Right lobe of liver (tissue), 4 donors: ENCODE data around the gene STAB1.

Experiments used
- CTCF ChIP-seq, 4 donors: fragments of 200-600 bp in 3 of 4; fragments of 450-650 bp in 1 of 4; IDR thresholded peaks; one replicate each; pipeline versions ENCODE4 v1.5.1 to v1.8.0; 2016 to 2022; ENCODE audit warnings: antibody characterized with exemption in 4 of 4, mild to moderate bottlenecking in 2 of 4
- POLR2A ChIP-seq: fragments of 450-650 bp; IDR thresholded peaks from one replicate; pipeline ENCODE4 v1.6.1; 2017; ENCODE audit warnings: antibody characterized with exemption, mild to moderate bottlenecking
- donor health status: DM: no; HTN: no; CAD: no.
- donor health status: DM: no; HTN: no; CAD: no.
- donor health status: DM: no; HTN: yes; CAD: no.

- TF ChIP-seq CTCF (IDR thresholded peaks at IDR 0.05) (no peak), POLR2A (no peak)
Observed at GRCh38 chr3:52463416-52463815, 31.7 kb upstream of the STAB1 start.
